HepG2 (cell line): ENCODE data around the gene SETD1B. TPM values are rescaled to one million over a fixed set of nuclear protein-coding genes. Genes with fewer than 3 reads are reported as not detected.

Source experiments
- ARNT ChIP-seq: fragments of 450-650 bp; IDR thresholded peaks from 2 replicates; pipeline ENCODE4 v1.6.1; 2017
- ATF7-NPFF ChIP-seq: sonication (generic); formaldehyde crosslinking; IDR thresholded peaks from 2 replicates; pipeline ENCODE4 v1.8.1; 2023; ENCODE audit warnings: mild to moderate bottlenecking, low read depth, missing genetic modification reagents, moderate library complexity
- BRD4 ChIP-seq: sonication (generic); formaldehyde crosslinking; IDR thresholded peaks from 2 replicates; pipeline ENCODE4 v1.4.0; 2020; ENCODE audit warnings: missing genetic modification reagents
- CBX5 ChIP-seq: sonication (generic); formaldehyde crosslinking; IDR thresholded peaks from 2 replicates; pipeline ENCODE4 v1.4.0; 2020; ENCODE audit warnings: missing genetic modification reagents, borderline replicate concordance
- DMAP1 ChIP-seq: IDR thresholded peaks from 2 replicates; pipeline ENCODE4 v1.6.1; 2016
- DNMT1 ChIP-seq: sonication (generic); formaldehyde crosslinking; IDR thresholded peaks from 2 replicates; pipeline ENCODE4 v1.5.1; 2020; ENCODE audit warnings: mild to moderate bottlenecking, missing genetic modification reagents
- GABPB1 ChIP-seq: IDR thresholded peaks from 2 replicates; pipeline ENCODE4 v1.6.1; 2016; ENCODE audit warnings: mild to moderate bottlenecking, missing genetic modification reagents, moderate library complexity, missing compliant biosample characterization
- MTA1 ChIP-seq: sonication (generic); formaldehyde crosslinking; IDR thresholded peaks from 2 replicates; pipeline ENCODE4 v1.4.0; 2020; ENCODE audit warnings: missing genetic modification reagents, mild to moderate bottlenecking, borderline replicate concordance
- MTA3 ChIP-seq: sonication (generic); formaldehyde crosslinking; IDR thresholded peaks from 2 replicates; pipeline ENCODE4 v1.4.0; 2020; ENCODE audit warnings: missing genetic modification reagents
- NCOA2 ChIP-seq: sonication (generic); formaldehyde crosslinking; IDR thresholded peaks from 2 replicates; pipeline ENCODE4 v1.8.0; 2022; ENCODE audit warnings: inconsistent platforms
- PHF8 ChIP-seq: sonication (generic); formaldehyde crosslinking; IDR thresholded peaks from 2 replicates; pipeline ENCODE4 v1.5.0; 2020; ENCODE audit warnings: missing genetic modification reagents
- RBFOX2 ChIP-seq: fragments of 200-400 bp; formaldehyde crosslinking; IDR thresholded peaks from 2 replicates; pipeline ENCODE4 v1.6.1; 2017; ENCODE audit warnings: low read depth, mild to moderate bottlenecking, low read length
- THYN1 ChIP-seq: sonication (generic); formaldehyde crosslinking; IDR thresholded peaks from 2 replicates; pipeline ENCODE4 v1.8.1; 2023; ENCODE audit warnings: low read depth, mild to moderate bottlenecking, moderate library complexity, missing genetic modification reagents, borderline replicate concordance
- TMF1 ChIP-seq: sonication (generic); formaldehyde crosslinking; IDR thresholded peaks from 2 replicates; pipeline ENCODE4 v1.8.1; 2022; ENCODE audit warnings: low read depth, missing genetic modification reagents
- TOPORS ChIP-seq: sonication (generic); formaldehyde crosslinking; IDR thresholded peaks from 2 replicates; pipeline ENCODE4 v1.8.0; 2023; ENCODE audit warnings: mild to moderate bottlenecking, missing genetic modification reagents
- ZNF670 ChIP-seq: sonication (generic); formaldehyde crosslinking; IDR thresholded peaks from 2 replicates; pipeline ENCODE4 v1.8.0; 2022; ENCODE audit warnings: mild to moderate bottlenecking, missing genetic modification reagents, borderline replicate concordance
- ZSCAN29 ChIP-seq: sonication (generic); formaldehyde crosslinking; conservative IDR thresholded peaks from 2 replicates; pipeline ENCODE4 v1.4.0; 2020; ENCODE audit warnings: mild to moderate bottlenecking, missing genetic modification reagents
- ZSCAN31 ChIP-seq: sonication (generic); formaldehyde crosslinking; IDR thresholded peaks from 2 replicates; pipeline ENCODE4 v1.5.0; 2020; ENCODE audit warnings: low read depth, mild to moderate bottlenecking, missing genetic modification reagents
- polyA plus RNA-seq, 8 experiments: library from polyadenylated mRNA; depleted of rRNA in 3 of 8; stranded (reverse) in 7 of 8; unstranded in 1 of 8; fragments of >200 nt; fragmentation: Illumina TruSeq in 4 of 8; extraction: Trizol in 4 of 8; gene quantifications; 2 replicates each; pipeline versions ENCODE4 v1.2.1 to v1.2.3, GENCODE V29; 2011 to 2016; ENCODE audit warnings: low read depth in 4 of 8, missing spikeins in 1 of 8, mixed read lengths in 1 of 8; ENCODE audit not compliant: insufficient read depth in 1 of 8
- total RNA-seq, 5 experiments: library from RNA; depleted of rRNA; stranded (reverse); fragments of >200 nt; fragmentation: Illumina TruSeq; extraction: Trizol; gene quantifications; 2 replicates each; pipeline ENCODE4 v1.2.3, GENCODE V29; 2016; ENCODE audit warnings: low read depth in 1 of 5
- TF ChIP-seq, protein P1 (sequence below): sonication (generic); formaldehyde crosslinking; IDR thresholded peaks from 2 replicates; pipeline ENCODE4 v1.5.0; 2020; ENCODE audit warnings: mild to moderate bottlenecking, missing genetic modification reagents
- TF ChIP-seq, protein P2 (sequence below): sonication (generic); formaldehyde crosslinking; IDR thresholded peaks from 2 replicates; pipeline ENCODE4 v1.5.0; 2020; ENCODE audit warnings: mild to moderate bottlenecking, missing genetic modification reagents, borderline replicate concordance
- TF ChIP-seq, protein P3 (sequence below): sonication (generic); formaldehyde crosslinking; IDR thresholded peaks from 2 replicates; pipeline ENCODE4 v1.8.0; 2022; ENCODE audit warnings: missing genetic modification reagents, mild to moderate bottlenecking, moderate library complexity, borderline replicate concordance
- TF ChIP-seq, protein P4 (sequence below): sonication (generic); formaldehyde crosslinking; IDR thresholded peaks from 2 replicates; pipeline ENCODE4 v1.4.0; 2020; ENCODE audit warnings: missing genetic modification reagents

The SETD1B gene
- total and polyA plus RNA-seq, 2 of the 13 experiments (the other 11 are each of a cell fraction or from before 2014, with no cell fraction given), result 1.1 to 1.4 TPM

DNA sequence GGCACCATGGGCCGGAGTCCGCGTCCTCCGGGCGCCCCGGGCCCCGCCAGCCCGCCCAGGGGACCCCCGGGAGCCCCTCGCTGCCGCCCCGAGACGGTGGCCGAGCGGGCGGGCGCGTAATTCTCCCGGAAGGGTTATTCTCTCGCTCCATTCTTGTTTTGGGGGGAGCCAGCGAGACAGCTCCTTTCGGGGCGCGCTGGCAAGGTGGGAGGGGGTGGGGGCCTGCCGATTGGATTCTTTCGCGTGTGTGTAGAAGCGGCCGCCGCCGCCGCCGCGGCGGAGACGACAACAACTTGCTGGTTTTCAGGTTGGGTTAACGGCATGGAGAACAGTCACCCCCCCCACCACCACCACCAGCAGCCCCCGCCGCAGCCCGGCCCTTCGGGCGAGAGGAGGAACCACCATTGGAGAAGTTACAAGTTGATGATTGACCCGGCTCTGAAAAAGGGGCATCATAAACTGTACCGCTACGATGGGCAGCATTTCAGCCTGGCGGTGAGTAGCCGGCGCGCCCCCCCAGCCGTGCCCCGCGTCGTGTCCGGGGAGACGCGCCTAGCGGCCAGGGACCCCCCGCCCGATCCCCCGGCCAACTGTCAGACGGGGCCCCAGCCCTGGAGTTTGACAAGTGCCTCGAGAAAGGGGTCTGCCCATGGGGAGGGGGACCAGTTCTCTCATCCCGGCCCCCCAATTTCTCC is 755 bp downstream of the SETD1B start (continued):
- TF ChIP-seq ATF7-NPFF (CRISPR knock-in tag), result no peak; the same call in 1 of the 2 replicates
- TF ChIP-seq, protein P1, sequence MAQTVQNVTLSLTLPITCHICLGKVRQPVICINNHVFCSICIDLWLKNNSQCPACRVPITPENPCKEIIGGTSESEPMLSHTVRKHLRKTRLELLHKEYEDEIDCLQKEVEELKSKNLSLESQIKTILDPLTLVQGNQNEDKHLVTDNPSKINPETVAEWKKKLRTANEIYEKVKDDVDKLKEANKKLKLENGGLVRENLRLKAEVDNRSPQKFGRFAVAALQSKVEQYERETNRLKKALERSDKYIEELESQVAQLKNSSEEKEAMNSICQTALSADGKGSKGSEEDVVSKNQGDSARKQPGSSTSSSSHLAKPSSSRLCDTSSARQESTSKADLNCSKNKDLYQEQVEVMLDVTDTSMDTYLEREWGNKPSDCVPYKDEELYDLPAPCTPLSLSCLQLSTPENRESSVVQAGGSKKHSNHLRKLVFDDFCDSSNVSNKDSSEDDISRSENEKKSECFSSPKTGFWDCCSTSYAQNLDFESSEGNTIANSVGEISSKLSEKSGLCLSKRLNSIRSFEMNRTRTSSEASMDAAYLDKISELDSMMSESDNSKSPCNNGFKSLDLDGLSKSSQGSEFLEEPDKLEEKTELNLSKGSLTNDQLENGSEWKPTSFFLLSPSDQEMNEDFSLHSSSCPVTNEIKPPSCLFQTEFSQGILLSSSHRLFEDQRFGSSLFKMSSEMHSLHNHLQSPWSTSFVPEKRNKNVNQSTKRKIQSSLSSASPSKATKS (CRISPR knock-in tag), result no peak
- no peak for TF ChIP-seq BRD4
- peak; percentile 28 for TF ChIP-seq PHF8 (CRISPR knock-in tag)
- no peak for TF ChIP-seq ZSCAN29 (CRISPR knock-in tag)
- no peak for TF ChIP-seq NCOA2 (CRISPR knock-in tag)
- no peak for TF ChIP-seq THYN1 (CRISPR knock-in tag)
- TF ChIP-seq, protein P2, sequence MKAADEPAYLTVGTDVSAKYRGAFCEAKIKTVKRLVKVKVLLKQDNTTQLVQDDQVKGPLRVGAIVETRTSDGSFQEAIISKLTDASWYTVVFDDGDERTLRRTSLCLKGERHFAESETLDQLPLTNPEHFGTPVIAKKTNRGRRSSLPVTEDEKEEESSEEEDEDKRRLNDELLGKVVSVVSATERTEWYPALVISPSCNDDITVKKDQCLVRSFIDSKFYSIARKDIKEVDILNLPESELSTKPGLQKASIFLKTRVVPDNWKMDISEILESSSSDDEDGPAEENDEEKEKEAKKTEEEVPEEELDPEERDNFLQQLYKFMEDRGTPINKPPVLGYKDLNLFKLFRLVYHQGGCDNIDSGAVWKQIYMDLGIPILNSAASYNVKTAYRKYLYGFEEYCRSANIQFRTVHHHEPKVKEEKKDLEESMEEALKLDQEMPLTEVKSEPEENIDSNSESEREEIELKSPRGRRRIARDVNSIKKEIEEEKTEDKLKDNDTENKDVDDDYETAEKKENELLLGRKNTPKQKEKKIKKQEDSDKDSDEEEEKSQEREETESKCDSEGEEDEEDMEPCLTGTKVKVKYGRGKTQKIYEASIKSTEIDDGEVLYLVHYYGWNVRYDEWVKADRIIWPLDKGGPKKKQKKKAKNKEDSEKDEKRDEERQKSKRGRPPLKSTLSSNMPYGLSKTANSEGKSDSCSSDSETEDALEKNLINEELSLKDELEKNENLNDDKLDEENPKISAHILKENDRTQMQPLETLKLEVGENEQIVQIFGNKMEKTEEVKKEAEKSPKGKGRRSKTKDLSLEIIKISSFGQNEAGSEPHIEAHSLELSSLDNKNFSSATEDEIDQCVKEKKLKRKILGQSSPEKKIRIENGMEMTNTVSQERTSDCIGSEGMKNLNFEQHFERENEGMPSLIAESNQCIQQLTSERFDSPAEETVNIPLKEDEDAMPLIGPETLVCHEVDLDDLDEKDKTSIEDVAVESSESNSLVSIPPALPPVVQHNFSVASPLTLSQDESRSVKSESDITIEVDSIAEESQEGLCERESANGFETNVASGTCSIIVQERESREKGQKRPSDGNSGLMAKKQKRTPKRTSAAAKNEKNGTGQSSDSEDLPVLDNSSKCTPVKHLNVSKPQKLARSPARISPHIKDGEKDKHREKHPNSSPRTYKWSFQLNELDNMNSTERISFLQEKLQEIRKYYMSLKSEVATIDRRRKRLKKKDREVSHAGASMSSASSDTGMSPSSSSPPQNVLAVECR (CRISPR knock-in tag), result peak; percentile 51; the same call in 1 of the 2 replicates
- TF ChIP-seq MTA1, result peak; percentile 45; the same call in 1 of the 2 replicates
- no peak for TF ChIP-seq TOPORS (CRISPR knock-in tag)
- no peak for TF ChIP-seq ZSCAN31 (CRISPR knock-in tag)
- no peak for TF ChIP-seq DNMT1 (CRISPR knock-in tag)
- no peak for TF ChIP-seq CBX5 (CRISPR knock-in tag)
- peak; percentile 35; the same call in 1 of the 2 replicates for TF ChIP-seq GABPB1
- TF ChIP-seq, protein P3, sequence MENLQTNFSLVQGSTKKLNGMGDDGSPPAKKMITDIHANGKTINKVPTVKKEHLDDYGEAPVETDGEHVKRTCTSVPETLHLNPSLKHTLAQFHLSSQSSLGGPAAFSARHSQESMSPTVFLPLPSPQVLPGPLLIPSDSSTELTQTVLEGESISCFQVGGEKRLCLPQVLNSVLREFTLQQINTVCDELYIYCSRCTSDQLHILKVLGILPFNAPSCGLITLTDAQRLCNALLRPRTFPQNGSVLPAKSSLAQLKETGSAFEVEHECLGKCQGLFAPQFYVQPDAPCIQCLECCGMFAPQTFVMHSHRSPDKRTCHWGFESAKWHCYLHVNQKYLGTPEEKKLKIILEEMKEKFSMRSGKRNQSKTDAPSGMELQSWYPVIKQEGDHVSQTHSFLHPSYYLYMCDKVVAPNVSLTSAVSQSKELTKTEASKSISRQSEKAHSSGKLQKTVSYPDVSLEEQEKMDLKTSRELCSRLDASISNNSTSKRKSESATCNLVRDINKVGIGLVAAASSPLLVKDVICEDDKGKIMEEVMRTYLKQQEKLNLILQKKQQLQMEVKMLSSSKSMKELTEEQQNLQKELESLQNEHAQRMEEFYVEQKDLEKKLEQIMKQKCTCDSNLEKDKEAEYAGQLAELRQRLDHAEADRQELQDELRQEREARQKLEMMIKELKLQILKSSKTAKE (CRISPR knock-in tag), result no peak
- TF ChIP-seq MTA3 (CRISPR knock-in tag), result no peak
- peak; percentile 71 for TF ChIP-seq RBFOX2
- no peak for TF ChIP-seq ARNT
- no peak for TF ChIP-seq ZNF670
- no peak for TF ChIP-seq DMAP1 (CRISPR knock-in tag)
- TF ChIP-seq TMF1, result no peak; the same call in 1 of the 2 replicates
- TF ChIP-seq, protein P4, sequence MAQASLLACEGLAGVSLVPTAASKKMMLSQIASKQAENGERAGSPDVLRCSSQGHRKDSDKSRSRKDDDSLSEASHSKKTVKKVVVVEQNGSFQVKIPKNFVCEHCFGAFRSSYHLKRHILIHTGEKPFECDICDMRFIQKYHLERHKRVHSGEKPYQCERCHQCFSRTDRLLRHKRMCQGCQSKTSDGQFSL (CRISPR knock-in tag), result peak; percentile 74; the same call in 1 of the 2 replicates
